Neural progenitor cell (in vitro differentiated cells): ENCODE data around the gene MX1. TPM values are rescaled to one million over a fixed set of nuclear protein-coding genes. Genes with fewer than 3 reads are reported as not detected.

Experiments
- DNase-seq: peaks from one replicate; pipeline ENCODE4 v3.0.0-alpha.2; 2016; ENCODE audit warnings: low spot score
- H2AFZ ChIP-seq: fragments of 200-600 bp; sonication (generic); replicated peaks from 2 replicates; pipeline ENCODE4 v1.6.1; 2016; ENCODE audit warnings: antibody characterized with exemption
- H3F3A ChIP-seq: fragments of 200-600 bp; sonication (generic); 2 replicates; pipeline ENCODE4 v1.6.1; 2016; ENCODE audit warnings: antibody characterized with exemption, low read depth
- H3K27ac ChIP-seq: fragments of 200-600 bp; sonication (generic); 2 replicates; pipeline ENCODE4 v1.5.1; 2016; ENCODE audit warnings: mild to moderate bottlenecking
- H3K27me3 ChIP-seq: fragments of 200-600 bp; sonication (generic); 2 replicates; pipeline ENCODE4 v1.6.1; 2016; ENCODE audit warnings: mild to moderate bottlenecking, moderate library complexity
- H3K36me3 ChIP-seq: fragments of 200-600 bp; sonication (generic); 2 replicates; pipeline ENCODE4 v1.5.1; 2016
- H3K4me1 ChIP-seq: fragments of 200-600 bp; sonication (generic); 2 replicates; pipeline ENCODE4 v1.6.1; 2016; ENCODE audit warnings: mixed run types
- H3K4me2 ChIP-seq: fragments of 200-600 bp; sonication (generic); 2 replicates; pipeline ENCODE4 v1.6.1; 2016
- H3K4me3 ChIP-seq: fragments of 200-600 bp; sonication (generic); 2 replicates; pipeline ENCODE4 v1.5.1; 2016
- H3K79me2 ChIP-seq: fragments of 200-600 bp; sonication (generic); 2 replicates; pipeline ENCODE4 v1.6.1; 2016; ENCODE audit warnings: low read depth
- H3K9ac ChIP-seq: fragments of 200-600 bp; sonication (generic); 2 replicates; pipeline ENCODE4 v1.6.1; 2016
- H3K9me3 ChIP-seq: fragments of 200-600 bp; sonication (generic); 2 replicates; pipeline ENCODE4 v1.5.1; 2016; ENCODE audit warnings: low read depth
- H4K20me1 ChIP-seq: fragments of 200-600 bp; sonication (generic); 2 replicates; pipeline ENCODE4 v1.6.1; 2016; ENCODE audit warnings: low read depth
- H3K27ac Mint-ChIP-seq: 3 replicates; pipeline ENCODE4 v1.8.0; 2021; ENCODE audit warnings: mixed read lengths
- H3K27me3 Mint-ChIP-seq: 2 replicates; pipeline ENCODE4 v1.8.0; 2022; ENCODE audit warnings: low read depth, mild to moderate bottlenecking, inconsistent platforms, moderate library complexity, mixed read lengths; ENCODE audit not compliant: insufficient read depth
- H3K36me3 Mint-ChIP-seq: 3 replicates; pipeline ENCODE4 v1.8.0; 2021; ENCODE audit warnings: mixed read lengths
- H3K4me1 Mint-ChIP-seq: 3 replicates; pipeline ENCODE4 v1.8.0; 2021; ENCODE audit warnings: mixed read lengths
- H3K4me3 Mint-ChIP-seq: 3 replicates; pipeline ENCODE4 v1.8.0; 2021; ENCODE audit warnings: mild to moderate bottlenecking, moderate library complexity, mixed read lengths
- H3K9me3 Mint-ChIP-seq: 3 replicates; pipeline ENCODE4 v1.8.0; 2020; ENCODE audit warnings: mixed read lengths
- CTCF ChIP-seq: fragments of 200-600 bp; sonication (generic); IDR thresholded peaks from 2 replicates; pipeline ENCODE4 v1.5.1; 2017; ENCODE audit warnings: antibody characterized with exemption, mild to moderate bottlenecking
- EZH2 ChIP-seq: fragments of 200-600 bp; sonication (generic); IDR thresholded peaks from 2 replicates; pipeline ENCODE4 v1.6.1; 2017; ENCODE audit warnings: antibody characterized with exemption, mild to moderate bottlenecking, moderate library complexity
- EZH2phosphoT487 ChIP-seq: fragments of 200-600 bp; sonication (generic); IDR thresholded peaks from 2 replicates; pipeline ENCODE4 v1.6.1; 2017; ENCODE audit warnings: antibody characterized with exemption
- total RNA-seq: library from RNA; depleted of rRNA; stranded (reverse); fragments of >200 nt; gene quantifications from 2 replicates; pipeline ENCODE4 v1.2.3, GENCODE V29; 2015; ENCODE audit warnings: low replicate concordance

Gene MX1
- total RNA-seq, 1 donor from 2014 or later = 1.7 TPM

GRCh38 chr21:41500363-41500762, 74.3 kb downstream of the MX1 start:
- Histone ChIP-seq H3K4me3 (no peak overlapping the region), H3K9ac (no peak overlapping the region), H3K27me3 (peaks cover 6% of the 10 kb centered on the region), H3K36me3 (no peaks in the 10 kb centered on the region), H2AFZ (no peak overlapping the region), H3K4me1 (no peaks in the 10 kb centered on the region), H3K4me2 (no peak overlapping the region), H3K79me2 (peaks cover 3% of the 10 kb centered on the region), H3K9me3 (no peaks in the 10 kb centered on the region), H4K20me1 (no peaks in the 10 kb centered on the region), H3F3A (no peaks in the 10 kb centered on the region), H3K27ac (no peak overlapping the region)
- TF ChIP-seq EZH2 (no peak), CTCF (no peak), EZH2phosphoT487 (no peak)
- no peaks in the 10 kb centered on the region for H3K36me3 Mint-ChIP-seq
- H3K27ac Mint-ChIP-seq = no peak overlapping the region
- H3K4me1 Mint-ChIP-seq = no peaks in the 10 kb centered on the region
- H3K27me3 Mint-ChIP-seq = peaks cover 10% of the 10 kb centered on the region
- no peak overlapping the region for H3K4me3 Mint-ChIP-seq
- no peak for DNase-seq
- H3K9me3 Mint-ChIP-seq = no peaks in the 10 kb centered on the region

DNA sequence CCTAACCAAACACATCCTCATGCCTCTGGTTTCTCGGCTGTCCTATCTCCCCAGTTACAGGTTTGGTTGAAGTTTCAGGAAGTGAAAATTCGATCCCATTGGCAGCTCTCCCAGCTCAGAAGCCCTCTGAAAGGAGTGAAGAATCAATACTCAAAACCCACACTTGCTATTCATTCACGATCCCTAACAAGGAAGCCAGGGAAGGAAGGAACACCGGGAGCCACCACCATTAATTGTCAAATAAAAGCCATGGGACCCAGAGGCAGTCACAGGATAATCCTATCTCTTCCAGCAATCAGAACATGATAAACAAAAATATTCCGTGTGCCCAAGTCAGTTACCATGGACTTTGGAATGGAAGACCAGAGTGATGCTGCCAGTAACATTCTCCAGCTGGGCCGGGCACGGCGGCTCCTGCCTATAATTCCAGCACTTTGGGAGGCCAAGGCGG, 74.9 kb downstream of the MX1 start:
- Mint-ChIP-seq H3K4me3 (no peak overlapping the region), H3K9me3 (no peaks in the 10 kb centered on the region)

DNA sequence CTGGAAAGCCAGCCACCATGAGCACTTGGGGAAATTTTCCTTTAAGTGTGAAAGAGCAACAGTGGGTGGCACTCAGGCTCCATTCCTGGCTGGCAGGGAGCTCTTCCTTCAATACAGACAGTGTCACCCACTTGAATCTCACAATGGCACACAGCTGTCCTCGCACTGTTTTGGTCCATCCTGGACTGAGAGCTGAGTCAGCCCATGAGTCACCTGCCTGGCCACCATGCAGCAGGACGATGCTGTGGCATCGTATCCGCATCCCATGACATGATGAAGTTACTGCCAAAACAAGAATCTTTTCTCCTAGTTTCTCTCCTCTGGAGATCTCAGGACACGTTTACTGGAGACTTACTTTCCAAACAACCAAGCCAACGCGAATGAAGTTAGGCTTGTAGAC, 75.9 kb downstream of the MX1 start:
- Histone ChIP-seq H3K79me2 (peaks cover 3% of the 10 kb centered on the region), H3K27me3 (peaks cover 21% of the 10 kb centered on the region), H3K36me3 (no peaks in the 10 kb centered on the region), H3K4me2 (no peak overlapping the region), H4K20me1 (peaks cover 7% of the 10 kb centered on the region), H2AFZ (no peak overlapping the region), H3K9ac (no peak overlapping the region), H3K4me1 (peaks cover 6% of the 10 kb centered on the region), H3F3A (peaks cover 5% of the 10 kb centered on the region), H3K27ac (no peak overlapping the region), H3K4me3 (no peak overlapping the region), H3K9me3 (no peaks in the 10 kb centered on the region)
- Mint-ChIP-seq H3K4me1 (no peaks in the 10 kb centered on the region), H3K27ac (no peak overlapping the region), H3K27me3 (peaks cover 23% of the 10 kb centered on the region), H3K36me3 (no peaks in the 10 kb centered on the region), H3K9me3 (no peaks in the 10 kb centered on the region), H3K4me3 (no peak overlapping the region)
- no peak for DNase-seq
- no peak for TF ChIP-seq EZH2
- TF ChIP-seq EZH2phosphoT487 = no peak
- TF ChIP-seq CTCF = no peak

More for the DNA sequence above, 74.9 kb downstream of the MX1 start:
- Mint-ChIP-seq H3K27ac (no peak overlapping the region), H3K27me3 (peaks cover 14% of the 10 kb centered on the region), H3K4me1 (no peaks in the 10 kb centered on the region), H3K36me3 (no peaks in the 10 kb centered on the region)
- Histone ChIP-seq H3K27me3 (peaks cover 12% of the 10 kb centered on the region), H3K36me3 (no peaks in the 10 kb centered on the region), H3K4me3 (no peak overlapping the region), H3K9ac (no peak overlapping the region), H3K9me3 (no peaks in the 10 kb centered on the region), H3K4me2 (no peak overlapping the region), H4K20me1 (peaks cover 3% of the 10 kb centered on the region), H2AFZ (no peak overlapping the region), H3K27ac (no peak overlapping the region), H3F3A (no peaks in the 10 kb centered on the region), H3K79me2 (peaks cover 3% of the 10 kb centered on the region), H3K4me1 (no peaks in the 10 kb centered on the region)
- TF ChIP-seq EZH2 (no peak), EZH2phosphoT487 (no peak), CTCF (no peak)
- no peak for DNase-seq
